GM21360 (cell line): ENCODE results near the gene CMSS1.
A peak's percentile ranks its signal among the peaks of the same experiment; 100 is the strongest.
"Not testable (repeated sequence)": the region's sequence is repeated elsewhere in the genome, so short reads cannot be mapped to it uniquely, and the experiment has no call there.

Source experiments
- ATAC-seq: cut with Tn5 transposase; IDR thresholded peaks from one replicate; pipeline ENCODE4 v1.9.1; 2021; ENCODE audit warnings: mild to moderate bottlenecking, moderate library complexity; ENCODE audit not compliant: unreplicated experiment

The CMSS1 gene

DNA sequence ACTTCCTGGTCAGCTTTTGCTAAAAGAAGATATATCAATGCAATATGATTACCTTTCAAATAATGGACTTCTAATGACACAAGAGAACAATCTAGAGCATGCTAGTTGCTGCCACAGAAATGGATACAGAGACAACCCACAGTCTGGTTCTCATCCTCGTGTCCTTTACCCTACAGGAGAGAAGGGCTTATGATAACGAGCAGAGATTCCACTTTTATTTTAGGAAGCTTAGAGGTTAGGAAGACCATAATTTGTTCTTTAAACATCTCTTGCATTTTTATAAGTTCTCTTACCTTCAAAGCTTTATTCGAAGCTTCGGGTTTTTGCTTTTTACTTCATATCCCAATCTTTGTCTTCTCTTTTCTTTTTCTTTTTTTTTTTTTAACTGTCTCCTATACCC is 257.5 kb downstream of the CMSS1 start:
- ATAC-seq = no peak

DNA sequence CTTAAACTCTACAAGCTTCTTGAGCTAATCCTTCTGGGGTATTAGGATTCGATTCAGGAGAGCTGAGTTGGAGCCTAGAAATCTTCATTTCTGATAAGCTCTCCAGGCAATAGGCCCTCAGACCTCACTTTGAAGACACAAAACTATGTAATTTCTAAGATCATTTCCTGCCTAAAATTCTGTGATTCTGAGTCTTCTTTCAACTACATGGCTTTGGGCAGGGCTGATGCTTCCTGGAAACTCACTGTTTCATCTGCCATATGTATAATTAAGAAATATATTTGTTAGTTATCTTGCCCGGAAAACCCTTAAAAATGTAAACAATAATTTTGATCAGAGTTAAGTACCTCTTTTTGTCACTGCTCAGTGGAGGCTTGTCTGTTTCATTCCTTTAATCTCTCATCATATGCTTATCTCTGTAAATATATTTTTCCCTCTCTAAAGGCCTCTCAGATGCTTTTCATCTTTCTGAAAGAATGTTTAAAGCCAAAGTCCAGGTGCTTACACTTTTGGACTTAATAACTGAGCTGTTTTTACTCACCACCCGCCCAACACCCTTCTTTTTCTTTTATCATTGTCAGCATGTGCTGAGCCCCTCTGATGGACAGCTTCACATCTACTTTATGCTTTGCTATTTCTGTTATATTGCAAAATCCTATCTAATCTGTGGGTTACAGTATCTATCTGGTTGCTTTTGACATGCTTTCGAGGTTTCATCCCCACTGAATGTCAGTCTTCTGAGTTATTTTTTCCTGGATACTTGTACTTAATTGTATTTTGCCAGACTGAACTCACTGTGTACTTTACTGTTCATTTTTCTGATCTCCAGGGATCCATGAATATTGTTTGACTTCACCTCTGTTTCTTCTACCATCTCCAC is 258.4 kb downstream of the CMSS1 start:
- ATAC-seq = no peak

DNA sequence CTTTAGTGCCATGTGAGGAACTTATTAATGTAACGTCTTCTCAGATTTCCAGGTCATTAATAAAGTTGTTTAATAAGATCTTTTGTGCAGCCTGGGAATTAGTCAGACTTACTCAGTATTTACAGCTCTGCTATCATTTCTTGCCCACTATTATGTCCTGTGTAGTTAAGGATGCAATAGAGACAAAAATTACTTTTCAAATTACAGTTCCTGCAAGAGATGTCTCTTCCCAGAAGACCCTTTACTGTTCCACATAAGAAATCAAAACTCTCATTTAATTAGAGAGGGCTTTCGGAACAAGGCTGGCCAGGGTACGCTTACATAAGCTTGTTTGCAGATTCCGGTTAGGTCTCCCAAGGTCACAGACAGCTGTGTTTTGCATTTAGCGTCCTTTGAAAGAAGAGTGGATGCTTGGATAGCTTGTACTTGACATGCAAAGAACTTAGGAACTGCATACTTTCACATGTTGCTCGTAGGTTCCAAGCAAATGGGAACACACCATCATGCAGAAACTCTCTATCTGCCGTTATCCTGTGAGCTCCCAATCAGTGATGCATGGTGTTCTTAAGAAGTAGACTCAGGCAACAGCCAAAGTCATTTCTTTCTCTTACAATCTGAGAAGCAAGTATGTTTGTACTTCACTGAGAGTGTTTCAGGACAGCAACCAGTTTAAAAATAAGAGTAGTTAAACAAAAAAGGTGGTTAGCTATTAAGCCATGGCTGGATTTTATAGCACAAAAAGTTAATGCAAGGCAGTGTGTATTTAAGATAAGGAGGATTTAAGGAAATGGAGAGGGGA is 259.3 kb downstream of the CMSS1 start:
- ATAC-seq = no peak

DNA sequence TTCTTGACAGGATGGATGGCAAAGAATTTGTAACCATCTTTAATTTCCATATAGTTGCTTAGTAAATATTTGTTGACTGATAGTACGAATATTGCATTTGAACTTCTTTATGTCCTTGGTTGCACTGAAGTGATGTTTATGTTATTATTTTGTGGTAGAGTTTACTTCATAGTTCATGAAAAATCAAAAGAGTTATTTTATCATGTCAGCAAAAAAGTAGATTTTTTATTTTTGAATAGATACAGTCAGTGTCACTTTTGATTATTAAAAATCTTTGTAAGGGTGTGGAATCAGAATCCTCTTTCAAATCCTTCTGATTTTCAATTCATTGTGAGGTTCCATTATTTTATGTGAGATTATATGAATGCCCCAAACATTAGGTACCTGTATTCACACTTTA is 261.7 kb downstream of the CMSS1 start:
- ATAC-seq = no peak

DNA sequence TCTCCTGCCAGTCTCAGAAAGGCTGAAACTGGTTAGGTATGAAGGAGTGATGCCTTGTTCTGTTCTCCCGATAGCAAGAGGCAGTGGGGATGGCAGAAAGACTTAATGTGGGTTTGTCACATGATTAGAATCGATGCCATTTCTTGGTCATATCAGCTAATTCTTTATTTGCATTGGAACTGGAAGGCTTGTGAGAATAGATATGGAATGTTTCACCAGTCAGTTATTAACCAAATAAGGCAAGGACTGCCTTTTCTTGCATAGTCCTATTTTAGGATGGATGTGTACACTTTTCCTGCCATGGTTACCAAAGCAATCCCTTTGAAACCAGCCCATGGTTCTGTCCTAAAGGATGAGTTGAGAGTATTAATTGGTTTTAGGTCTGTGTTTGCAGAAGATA is 262.9 kb downstream of the CMSS1 start:
- no peak for ATAC-seq

DNA sequence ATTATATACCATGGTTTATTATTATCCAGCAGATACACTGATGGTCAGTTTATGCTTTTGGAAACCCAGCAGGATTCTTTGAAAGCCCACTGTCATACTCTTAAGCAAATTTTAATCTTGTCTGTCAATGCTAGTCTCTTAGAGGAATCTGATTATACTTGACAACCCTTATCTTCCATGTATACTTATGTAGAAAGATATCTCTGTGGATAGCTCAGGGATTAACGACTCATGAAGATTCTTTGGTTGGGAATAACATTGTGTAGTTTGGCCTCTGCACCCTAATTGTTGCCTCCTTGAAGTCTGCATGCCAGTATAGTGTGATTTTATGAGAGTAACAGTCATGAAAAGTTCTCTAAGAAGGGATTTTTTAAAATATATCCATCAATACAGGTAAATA is 263.6 kb downstream of the CMSS1 start:
- ATAC-seq = no peak

DNA sequence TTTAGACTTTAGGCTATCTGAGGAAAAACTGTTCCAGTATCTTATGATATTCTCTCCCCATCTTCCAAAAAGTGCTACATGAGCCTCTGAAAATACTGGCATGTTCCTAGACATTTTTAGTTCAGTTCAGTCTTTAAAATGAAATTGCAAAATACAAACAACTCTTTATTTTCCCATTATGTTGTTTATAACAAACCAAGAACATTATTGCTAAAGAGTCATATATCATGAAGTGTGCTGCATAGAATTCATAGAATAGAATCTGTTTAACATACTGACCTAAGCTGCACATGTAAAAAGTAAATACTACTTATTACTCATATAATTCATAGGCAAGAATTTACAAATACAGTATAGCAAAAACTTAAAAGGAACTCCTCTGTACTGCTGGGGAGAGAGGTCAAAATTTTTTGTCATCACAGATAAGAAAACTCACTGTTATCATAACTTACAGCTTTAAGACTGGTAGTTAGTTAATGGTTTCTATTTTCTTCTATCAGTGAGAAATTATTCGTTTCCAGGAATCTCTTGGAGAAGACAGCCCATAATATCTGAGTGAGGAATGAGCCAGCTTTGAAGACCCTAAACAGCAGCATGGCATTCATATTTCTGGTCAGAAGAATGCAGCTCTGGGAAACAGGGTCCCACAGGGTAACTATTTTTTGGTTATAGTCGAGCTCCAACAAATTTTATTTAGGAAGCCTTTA is 264.5 kb downstream of the CMSS1 start:
- no peak for ATAC-seq

DNA sequence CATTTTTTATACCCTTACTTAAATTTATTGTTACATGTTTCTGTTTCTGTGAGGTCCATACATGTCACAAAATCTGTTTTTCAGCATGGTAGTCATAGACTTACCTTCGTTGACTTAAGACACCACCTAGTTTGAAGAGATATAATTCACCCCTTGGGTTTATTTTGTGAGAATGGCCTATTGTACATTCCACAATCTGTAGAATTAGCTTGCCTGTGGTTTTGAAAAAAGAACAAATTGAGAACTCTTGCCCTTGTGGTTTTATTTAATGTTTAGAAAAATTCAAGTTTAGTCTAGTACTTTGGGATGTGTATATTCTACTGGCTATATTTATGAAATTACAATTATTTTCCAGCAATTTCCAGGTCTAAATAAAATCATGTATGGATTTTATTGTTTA is 265.1 kb downstream of the CMSS1 start:
- ATAC-seq = no peak

DNA sequence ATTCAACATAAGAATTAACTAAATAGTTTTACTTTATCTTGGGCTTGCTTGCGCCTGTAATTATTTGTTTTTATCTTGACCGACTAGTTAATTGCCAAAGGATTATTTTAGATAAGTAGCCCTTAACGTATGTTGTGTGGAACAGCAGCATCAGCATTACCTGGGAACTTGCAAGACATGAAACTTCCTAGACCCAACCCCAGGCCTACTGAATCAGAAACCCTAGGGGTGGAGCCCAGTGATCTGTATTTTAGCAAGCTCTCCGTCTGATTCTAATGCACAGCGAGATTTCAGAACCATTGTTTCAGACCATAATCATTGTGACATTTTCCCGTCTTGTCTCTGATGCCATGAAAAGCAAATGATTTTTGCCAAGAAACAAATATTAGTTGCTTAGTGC is 265.5 kb downstream of the CMSS1 start:
- no peak for ATAC-seq

DNA sequence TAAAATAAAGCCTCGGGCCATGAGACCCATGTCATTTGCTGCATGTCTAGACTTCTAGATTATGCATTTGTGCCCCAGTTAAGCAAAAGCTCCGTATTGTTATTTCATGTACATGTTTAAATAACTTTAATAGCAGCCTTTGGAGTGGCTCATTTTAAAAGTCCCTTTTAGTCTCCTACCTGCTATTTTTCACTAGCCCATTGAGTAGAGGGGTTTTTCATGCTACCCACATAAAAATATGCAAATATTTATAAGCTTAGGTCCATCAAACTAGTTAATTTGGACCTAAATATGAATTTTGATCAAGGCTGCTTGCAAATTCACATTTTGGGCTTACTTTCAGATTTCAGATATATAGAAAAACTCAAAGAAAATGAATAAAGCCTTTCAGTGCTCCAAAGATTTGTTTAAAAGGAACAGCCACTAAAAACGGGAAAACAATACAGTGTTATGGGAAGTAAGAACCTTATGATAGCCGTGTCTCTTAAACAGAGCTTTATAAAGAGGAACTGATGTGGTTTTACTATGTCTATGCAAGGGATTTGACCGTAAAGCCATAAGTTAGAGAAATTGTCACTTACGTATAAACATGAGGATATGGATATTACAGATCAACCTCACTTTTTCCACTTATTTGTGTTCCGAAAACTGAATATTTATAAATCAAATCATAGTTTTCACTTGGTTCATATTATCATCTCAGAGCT is 266.6 kb downstream of the CMSS1 start:
- no peak for ATAC-seq

DNA sequence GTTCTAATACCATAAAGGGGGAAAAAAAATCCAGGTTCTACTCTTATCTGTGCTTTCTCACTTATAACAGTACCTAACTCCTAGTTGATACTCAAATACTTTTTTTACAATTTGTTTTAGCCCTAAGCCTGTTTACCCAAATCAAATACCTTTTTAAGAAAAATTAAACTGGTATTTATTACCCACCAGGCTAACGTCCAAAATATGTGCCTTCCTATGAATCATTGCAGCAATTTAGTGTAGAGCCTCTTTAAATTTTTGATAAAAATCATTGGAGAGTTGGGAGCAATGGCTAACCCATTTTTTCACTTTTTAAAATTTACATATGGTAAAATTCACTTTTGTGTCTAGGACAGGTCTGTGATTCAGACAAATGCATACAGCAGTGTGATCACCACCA is 268.7 kb downstream of the CMSS1 start:
- no peak for ATAC-seq

DNA sequence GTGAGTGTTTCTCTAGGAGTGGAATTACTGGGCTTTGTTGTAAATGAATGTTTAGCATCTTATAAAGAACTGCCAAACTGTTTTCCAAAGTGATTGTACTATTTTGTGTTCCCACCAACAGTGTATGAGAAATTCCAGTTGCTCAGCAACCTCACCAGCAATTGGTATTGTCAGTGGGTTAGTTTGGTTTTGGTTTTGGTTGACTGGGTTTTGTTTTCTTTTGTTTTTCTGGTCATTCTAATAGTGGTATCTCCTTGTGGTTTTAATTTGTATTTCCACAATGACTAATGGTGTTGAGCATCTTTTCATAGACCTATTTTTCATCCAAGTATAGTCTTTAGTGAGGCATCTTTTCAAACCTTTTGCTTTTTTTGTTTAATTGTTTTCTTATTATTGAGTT is 269.5 kb downstream of the CMSS1 start:
- ATAC-seq = peak; percentile 87

DNA sequence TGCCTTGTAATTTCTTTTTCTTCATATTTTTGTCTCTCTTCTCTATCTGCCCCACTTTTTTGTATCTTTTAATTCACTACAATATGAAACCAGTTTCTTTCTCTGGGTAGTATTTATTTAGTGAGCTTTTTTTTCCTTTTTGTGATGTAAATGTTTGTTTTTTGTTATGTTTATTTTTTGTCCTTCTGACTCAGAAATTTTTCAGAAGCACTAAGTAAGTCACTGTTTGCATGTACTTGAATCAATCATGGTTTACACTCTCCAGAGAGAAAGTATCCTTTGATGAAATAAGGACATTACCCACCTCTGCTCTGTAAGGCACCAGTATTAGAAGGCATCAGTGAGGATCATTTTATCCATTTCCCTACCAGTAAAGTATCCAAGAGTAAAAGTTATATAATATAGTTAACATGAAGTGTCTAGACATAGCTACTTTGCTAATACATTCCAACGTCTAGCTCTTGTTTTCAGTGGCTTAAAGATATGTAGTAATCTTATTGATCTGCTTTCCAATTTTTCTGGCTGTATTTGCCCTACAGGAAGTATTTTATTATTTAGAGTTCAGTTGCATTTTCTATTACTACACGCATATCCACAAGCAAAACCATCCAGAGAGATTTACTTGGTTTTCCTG is 271.2 kb downstream of the CMSS1 start:
- ATAC-seq = no peak

DNA sequence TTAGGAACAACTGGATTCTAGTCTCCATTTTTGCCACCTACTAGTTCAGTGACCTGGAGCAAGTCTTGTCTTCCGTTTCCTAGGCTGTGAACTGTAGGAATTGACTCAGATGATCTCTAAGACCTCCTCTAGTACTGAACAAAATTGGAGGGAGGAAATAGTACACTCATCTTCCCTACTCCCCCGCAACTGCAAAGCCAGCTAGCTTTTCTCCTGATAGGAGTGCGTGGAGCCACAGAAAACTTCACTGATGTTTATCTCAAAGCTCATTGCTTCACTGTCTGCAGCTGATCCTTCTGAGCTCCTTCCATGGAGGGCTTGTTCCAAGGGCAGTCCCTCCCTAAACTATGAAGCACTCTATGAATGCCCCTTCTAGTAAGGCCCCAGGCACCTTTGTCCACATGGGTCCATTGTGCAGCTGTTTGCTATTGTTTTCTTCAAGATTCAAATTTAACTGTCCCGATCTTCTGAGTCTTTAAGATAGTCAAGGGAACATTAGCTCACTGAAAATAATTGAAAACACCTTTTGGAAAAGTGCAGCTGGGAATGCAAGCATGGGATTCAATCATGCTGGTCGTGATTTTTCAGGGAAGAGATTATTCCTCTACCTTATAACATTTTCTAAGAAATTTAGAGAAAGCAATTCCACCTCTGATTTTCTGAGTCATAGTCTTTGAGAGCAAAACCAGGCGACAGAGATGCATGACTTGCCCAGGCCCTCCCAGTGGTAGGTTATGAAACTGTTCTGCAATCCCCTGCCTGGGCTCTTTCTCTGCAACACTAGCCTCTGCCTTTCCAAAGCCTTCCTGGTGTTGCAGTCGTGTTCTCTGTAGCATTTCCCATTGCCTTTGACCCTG is 272.4 kb downstream of the CMSS1 start:
- peak; percentile 44 for ATAC-seq

DNA sequence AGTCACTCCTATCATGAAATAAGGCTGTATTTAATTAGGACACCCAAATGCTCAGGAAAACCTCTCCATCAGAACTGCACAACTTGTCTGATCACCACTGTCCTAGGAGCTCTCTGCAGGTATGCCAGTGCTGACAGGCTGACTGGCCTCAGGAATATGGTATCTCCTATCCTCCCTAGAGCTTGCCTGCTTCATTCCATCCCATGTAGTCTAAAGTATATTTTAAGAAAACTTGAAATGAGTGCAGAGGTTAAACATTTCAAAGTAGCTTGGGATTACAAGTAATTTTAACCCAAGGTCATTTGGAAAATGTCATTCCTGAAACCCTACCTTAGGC is 273.0 kb downstream of the CMSS1 start:
- ATAC-seq = no peak

DNA sequence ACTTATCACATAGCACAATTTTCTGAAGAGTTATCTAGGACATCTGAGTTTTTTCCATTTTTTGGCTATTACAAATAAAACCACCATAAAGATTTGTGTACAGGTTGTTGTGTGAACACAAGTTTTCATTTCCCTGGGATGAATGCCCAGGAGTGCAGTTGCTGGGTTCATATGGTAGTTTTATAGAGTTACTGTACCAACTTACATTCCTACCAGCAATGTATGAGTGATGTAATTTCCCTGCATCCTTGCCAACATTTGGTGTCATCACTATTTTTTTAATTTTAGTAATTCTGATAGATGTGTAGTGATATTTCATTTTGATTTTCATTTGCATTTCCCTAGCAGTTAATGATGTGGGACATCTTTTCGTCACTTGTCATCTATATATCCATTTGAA is 276.2 kb downstream of the CMSS1 start:
- ATAC-seq = no peak

DNA sequence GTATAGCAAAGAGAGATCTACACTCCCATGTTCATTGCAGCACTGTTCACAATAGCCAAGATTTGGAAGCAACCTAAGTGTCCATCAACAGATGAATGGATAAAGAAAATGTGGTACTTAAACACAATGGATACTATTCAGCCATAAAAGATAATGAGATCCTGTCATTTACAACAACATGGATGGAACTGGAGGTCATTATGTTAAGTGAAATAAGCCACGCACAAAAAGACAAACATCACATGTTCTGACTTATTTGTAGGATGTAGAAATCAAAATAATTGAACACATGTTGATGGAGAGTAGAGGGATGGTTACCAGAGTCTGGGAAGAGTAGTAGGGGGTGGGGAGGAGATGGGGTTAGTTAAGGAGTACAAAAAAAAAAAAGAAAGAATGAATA is 278.6 kb downstream of the CMSS1 start:
- not testable (repeated sequence) for ATAC-seq

DNA sequence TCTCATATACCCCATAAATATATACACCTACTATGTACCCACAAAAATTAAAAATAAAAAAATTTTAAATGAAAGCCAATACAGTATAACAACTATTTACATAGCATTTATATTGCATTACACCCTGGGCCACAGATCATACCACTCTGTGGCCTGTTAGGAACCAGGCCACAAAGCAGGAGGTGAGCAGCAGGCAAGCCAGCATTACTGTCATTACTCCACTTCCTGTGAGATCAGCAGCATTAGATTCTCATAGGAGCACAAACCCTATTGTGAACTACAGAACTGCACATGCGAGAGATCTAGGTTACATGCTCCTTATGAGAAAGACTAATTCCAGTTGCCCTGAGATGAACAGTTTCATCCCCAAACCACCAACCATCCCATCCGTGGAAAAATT is 279.2 kb downstream of the CMSS1 start:
- no peak for ATAC-seq

DNA sequence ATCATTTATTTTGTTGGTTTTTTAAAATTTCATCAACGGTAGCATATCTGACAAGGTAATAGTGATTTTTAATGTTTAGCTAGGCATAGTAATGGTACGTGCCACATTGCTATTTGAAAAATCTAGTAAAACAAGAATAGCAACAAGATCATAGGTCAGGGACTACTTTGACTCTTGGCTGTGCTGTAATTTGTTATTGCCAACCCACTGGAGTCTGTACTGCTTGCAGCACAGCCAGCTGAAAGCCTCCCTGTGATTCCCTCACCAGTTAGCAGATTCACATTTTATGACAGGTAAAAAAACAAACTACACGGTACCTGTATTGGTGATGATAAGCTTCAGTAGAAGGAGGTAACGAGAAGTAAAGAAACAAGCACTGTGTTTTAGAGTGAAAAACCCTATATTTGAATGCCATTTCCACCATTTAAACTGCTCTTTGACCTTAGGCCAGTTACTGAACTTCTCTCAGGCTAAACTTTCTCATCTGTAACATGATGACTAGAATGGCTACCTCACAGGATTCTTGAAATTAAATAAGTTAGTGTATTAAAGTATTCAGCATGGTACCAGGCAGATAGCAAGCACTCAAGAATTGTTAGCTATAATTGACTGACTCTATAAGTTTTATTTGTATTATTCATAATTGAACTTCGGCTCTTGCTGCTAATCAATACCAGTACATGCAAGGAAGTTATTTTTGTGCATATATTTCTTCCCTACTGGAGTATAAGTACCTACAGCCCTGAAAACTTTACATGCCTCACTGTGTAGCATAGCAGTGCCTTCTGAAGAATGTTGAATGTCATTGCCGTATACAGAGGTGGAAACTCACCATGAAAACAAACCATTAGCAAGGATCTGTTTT is 280.5 kb downstream of the CMSS1 start:
- ATAC-seq = no peak
